Epithelial cell of esophagus (primary cell): ENCODE results near the gene THBS4.

Experiments
- DNase-seq: peaks from one replicate; pipeline ENCODE4 v3.0.0; 2010; ENCODE audit warnings: low read depth
- H3K4me3 ChIP-seq: 2 replicates; pipeline ENCODE4 v1.5.1; 2011; ENCODE audit warnings: mild to moderate bottlenecking, low read length, control low read depth
- CTCF ChIP-seq: IDR thresholded peaks from 2 replicates; pipeline ENCODE4 v1.5.1; 2011; ENCODE audit warnings: low read depth, mild to moderate bottlenecking, low read length, control low read depth, inconsistent platforms; ENCODE audit not compliant: insufficient read depth; ENCODE audit errors: missing control alignments

THBS4 gene

GRCh38 chr5:80125022-80125961 is 90.1 kb downstream of the THBS4 start:
- DNase-seq = no peak
- H3K4me3 ChIP-seq = no peak overlapping the region
- TF ChIP-seq CTCF = no peak

- no peak for TF ChIP-seq CTCF
- H3K4me3 ChIP-seq = no peak overlapping the region
- peak; percentile 62 for DNase-seq
Observed at GRCh38 chr5:80125962-80126480, 90.9 kb downstream of the THBS4 start.

GRCh38 chr5:80127116-80127552 is 92.0 kb downstream of the THBS4 start:
- H3K4me3 ChIP-seq = no peak overlapping the region
- no peak for DNase-seq
- TF ChIP-seq CTCF = no peak

GRCh38 chr5:80128141-80128540 is 93.0 kb downstream of the THBS4 start:
- no peak overlapping the region for H3K4me3 ChIP-seq
- DNase-seq = no peak
- no peak for TF ChIP-seq CTCF

- TF ChIP-seq CTCF = no peak
- no peak overlapping the region for H3K4me3 ChIP-seq
- no peak for DNase-seq
Observed at GRCh38 chr5:80129146-80129545, 94.0 kb downstream of the THBS4 start.
